OCI-LY7 (cell line): ENCODE results near the gene TRPM3.

Source experiments
- EZH2phosphoT487 ChIP-seq: fragments of 200-600 bp; sonication (generic); IDR thresholded peaks from 2 replicates; pipeline ENCODE4 v1.6.1; 2018; ENCODE audit warnings: low read depth, borderline replicate concordance, mild to moderate bottlenecking, mixed run types, antibody characterized with exemption, low read length, moderate library complexity, mixed read lengths
- TF ChIP-seq, protein P1 (sequence below): fragments of 200-600 bp; sonication (generic); conservative IDR thresholded peaks from 2 replicates; pipeline ENCODE4 v1.5.1; 2014; ENCODE audit warnings: mild to moderate bottlenecking, antibody characterized with exemption, low read length, moderate library complexity, mixed read lengths

DNA sequence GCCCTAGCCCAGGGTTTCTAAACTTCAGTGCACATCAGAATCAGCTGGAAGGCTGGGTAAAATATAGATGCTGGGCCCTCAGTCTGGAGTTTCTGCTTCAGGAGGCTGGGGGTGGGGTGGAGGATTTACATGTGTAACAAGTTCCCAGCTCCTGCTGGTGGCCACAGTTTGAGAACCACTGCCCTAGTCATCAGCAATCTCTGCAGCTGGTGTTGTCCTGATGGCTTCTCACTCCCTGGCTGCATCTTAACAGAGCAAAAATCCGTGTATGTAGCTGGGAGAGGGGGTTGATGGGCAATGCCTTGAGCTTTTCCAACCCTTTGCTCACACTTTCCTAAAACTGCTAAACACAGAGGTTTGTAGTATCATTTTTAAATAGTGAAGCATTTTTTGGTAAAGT lies 520.9 kb downstream of the TRPM3 start:
- TF ChIP-seq, protein P1, sequence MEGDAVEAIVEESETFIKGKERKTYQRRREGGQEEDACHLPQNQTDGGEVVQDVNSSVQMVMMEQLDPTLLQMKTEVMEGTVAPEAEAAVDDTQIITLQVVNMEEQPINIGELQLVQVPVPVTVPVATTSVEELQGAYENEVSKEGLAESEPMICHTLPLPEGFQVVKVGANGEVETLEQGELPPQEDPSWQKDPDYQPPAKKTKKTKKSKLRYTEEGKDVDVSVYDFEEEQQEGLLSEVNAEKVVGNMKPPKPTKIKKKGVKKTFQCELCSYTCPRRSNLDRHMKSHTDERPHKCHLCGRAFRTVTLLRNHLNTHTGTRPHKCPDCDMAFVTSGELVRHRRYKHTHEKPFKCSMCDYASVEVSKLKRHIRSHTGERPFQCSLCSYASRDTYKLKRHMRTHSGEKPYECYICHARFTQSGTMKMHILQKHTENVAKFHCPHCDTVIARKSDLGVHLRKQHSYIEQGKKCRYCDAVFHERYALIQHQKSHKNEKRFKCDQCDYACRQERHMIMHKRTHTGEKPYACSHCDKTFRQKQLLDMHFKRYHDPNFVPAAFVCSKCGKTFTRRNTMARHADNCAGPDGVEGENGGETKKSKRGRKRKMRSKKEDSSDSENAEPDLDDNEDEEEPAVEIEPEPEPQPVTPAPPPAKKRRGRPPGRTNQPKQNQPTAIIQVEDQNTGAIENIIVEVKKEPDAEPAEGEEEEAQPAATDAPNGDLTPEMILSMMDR = no peak
- TF ChIP-seq EZH2phosphoT487 = no peak
